CD14-positive monocyte (primary cell): ENCODE measurements around the gene HPSE2. TPM values are rescaled to one million over a fixed set of nuclear protein-coding genes. Genes with fewer than 3 reads are reported as not detected.

ENCODE experiments used
- DNase-seq, 3 donors: peaks; one replicate each; pipeline ENCODE4 v3.0.0-alpha.2; 2011 to 2022
- H2AFZ ChIP-seq: 2 replicates; pipeline ENCODE4 v1.6.0; 2012; ENCODE audit warnings: mild to moderate bottlenecking, low read depth, low read length, inconsistent platforms; ENCODE audit not compliant: insufficient read depth, poor library complexity, severe bottlenecking
- H3K27ac ChIP-seq, 2 donors: 1 replicate in 1 of 2; 2 replicates in 1 of 2; pipeline ENCODE4 v1.5.1; 2012 to 2013; ENCODE audit warnings: low read length in 2 of 2, control low read depth in 1 of 2, inconsistent platforms in 1 of 2, low read depth in 1 of 2, mild to moderate bottlenecking in 1 of 2
- H3K27me3 ChIP-seq, 2 donors: one replicate each; pipeline versions ENCODE4 v1.6.0 to v1.6.1; 2011 to 2013; ENCODE audit warnings: low read length in 2 of 2; ENCODE audit not compliant: control insufficient read depth in 2 of 2, insufficient read depth in 2 of 2
- H3K36me3 ChIP-seq, 2 donors: replicated peaks in 1 of 2; 1 replicate in 1 of 2; 2 replicates in 1 of 2; pipeline versions ENCODE4 v1.5.1 to v1.6.1; 2012 to 2013; ENCODE audit warnings: low read length in 2 of 2, control low read depth in 1 of 2, inconsistent platforms in 1 of 2, mild to moderate bottlenecking in 1 of 2; ENCODE audit not compliant: insufficient read depth in 2 of 2, control insufficient read depth in 1 of 2
- H3K4me1 ChIP-seq, 2 donors: 1 replicate in 1 of 2; 2 replicates in 1 of 2; pipeline versions ENCODE4 v1.5.1 to v1.6.1; 2012 to 2013; ENCODE audit warnings: low read length in 2 of 2, control low read depth in 1 of 2, inconsistent platforms in 1 of 2, mild to moderate bottlenecking in 1 of 2, moderate library complexity in 1 of 2; ENCODE audit not compliant: insufficient read depth in 2 of 2, control insufficient read depth in 1 of 2
- H3K4me2 ChIP-seq: replicated peaks from 2 replicates; pipeline ENCODE3; 2012; ENCODE audit warnings: low read length, moderate library complexity, mild to moderate bottlenecking; ENCODE audit not compliant: poor library complexity, severe bottlenecking; ENCODE audit errors: extremely low read depth
- H3K4me3 ChIP-seq, 3 experiments: fragments of 200-600 bp in 1 of 3; sonication (generic) in 1 of 3; replicated peaks in 1 of 3; 1 replicate in 2 of 3; 2 replicates in 1 of 3; pipeline ENCODE4 v1.5.1; 2011 to 2013; ENCODE audit warnings: low read length in 3 of 3, mild to moderate bottlenecking in 3 of 3, control low read depth in 2 of 3, low read depth in 2 of 3, inconsistent platforms in 1 of 3, moderate library complexity in 1 of 3
- H3K79me2 ChIP-seq: 2 replicates; pipeline ENCODE4 v1.6.0; 2012; ENCODE audit warnings: mild to moderate bottlenecking, control low read depth, inconsistent platforms, low read length, moderate library complexity; ENCODE audit not compliant: insufficient read depth
- H3K9ac ChIP-seq: 2 replicates; pipeline ENCODE4 v1.6.0; 2017; ENCODE audit warnings: low read length, mild to moderate bottlenecking; ENCODE audit not compliant: insufficient read depth, poor library complexity, severe bottlenecking
- H3K9me3 ChIP-seq, 2 donors: replicated peaks in 1 of 2; 1 replicate in 1 of 2; 2 replicates in 1 of 2; pipeline versions ENCODE4 v1.5.1 to v1.6.1; 2012 to 2013; ENCODE audit warnings: low read length in 2 of 2, control low read depth in 1 of 2; ENCODE audit not compliant: control insufficient read depth in 1 of 2, insufficient read depth in 1 of 2
- H4K20me1 ChIP-seq: 2 replicates; pipeline ENCODE4 v1.6.0; 2012; ENCODE audit warnings: mild to moderate bottlenecking, low read length, control low read depth, moderate library complexity; ENCODE audit not compliant: insufficient read depth
- H3K27ac Mint-ChIP-seq, 7 donors: one replicate each; pipeline ENCODE4 v1.8.0; 2020; ENCODE audit warnings: mild to moderate bottlenecking in 7 of 7, mixed read lengths in 7 of 7, moderate library complexity in 6 of 7, inconsistent platforms in 2 of 7
- H3K27me3 Mint-ChIP-seq, 3 donors: one replicate each; pipeline ENCODE4 v1.8.0; 2021 to 2022; ENCODE audit warnings: low read depth in 3 of 3, mild to moderate bottlenecking in 3 of 3, mixed read lengths in 3 of 3, moderate library complexity in 3 of 3, inconsistent platforms in 1 of 3
- H3K36me3 Mint-ChIP-seq, 2 donors: one replicate each; pipeline ENCODE4 v1.8.0; 2020; ENCODE audit warnings: mixed read lengths in 2 of 2, inconsistent platforms in 1 of 2, mild to moderate bottlenecking in 1 of 2
- H3K4me1 Mint-ChIP-seq: one replicate; pipeline ENCODE4 v1.8.0; 2020; ENCODE audit warnings: mild to moderate bottlenecking, mixed read lengths
- H3K4me3 Mint-ChIP-seq, 2 donors: one replicate each; pipeline ENCODE4 v1.8.0; 2020; ENCODE audit warnings: mild to moderate bottlenecking in 2 of 2, mixed read lengths in 2 of 2, moderate library complexity in 1 of 2
- H3K9me3 Mint-ChIP-seq, 7 donors: one replicate each; pipeline ENCODE4 v1.8.0; 2020 to 2022; ENCODE audit warnings: mixed read lengths in 7 of 7, mild to moderate bottlenecking in 6 of 7, moderate library complexity in 6 of 7, inconsistent platforms in 2 of 7
- CTCF ChIP-seq: fragments of 200-600 bp; IDR thresholded peaks from one replicate; pipeline ENCODE4 v1.8.0; 2022; ENCODE audit warnings: antibody characterized with exemption, mild to moderate bottlenecking
- WGBS: methylation state at CpG from one replicate; pipeline ENCODE4 v1.1.5; 2013; ENCODE audit warnings: missing lambda C conversion rate; ENCODE audit not compliant: insufficient coverage; 5-methylcytosine and 5-hydroxymethylcytosine counted together
- intact Hi-C, 2 donors: fragments of 100-400 bp; cut with micrococcal nuclease; formaldehyde crosslinking; loops; one replicate each; pipeline versions ENCODE4 v1.15.0 to v1.15.1; 2023
- polyA plus RNA-seq, 3 donors: library from polyadenylated mRNA; depleted of rRNA in 1 of 3; unstranded in 2 of 3; stranded (reverse) in 1 of 3; fragments of 300-500 nt in 2 of 3; fragments of >200 nt in 1 of 3; fragmentation: Illumina TruSeq in 2 of 3; gene quantifications; 1 replicate in 2 of 3; 2 replicates in 1 of 3; pipeline ENCODE4 v1.2.3, GENCODE V29; 2012 to 2021

HPSE2 gene
- polyA plus RNA-seq, 3 donors, result not detected

DNA sequence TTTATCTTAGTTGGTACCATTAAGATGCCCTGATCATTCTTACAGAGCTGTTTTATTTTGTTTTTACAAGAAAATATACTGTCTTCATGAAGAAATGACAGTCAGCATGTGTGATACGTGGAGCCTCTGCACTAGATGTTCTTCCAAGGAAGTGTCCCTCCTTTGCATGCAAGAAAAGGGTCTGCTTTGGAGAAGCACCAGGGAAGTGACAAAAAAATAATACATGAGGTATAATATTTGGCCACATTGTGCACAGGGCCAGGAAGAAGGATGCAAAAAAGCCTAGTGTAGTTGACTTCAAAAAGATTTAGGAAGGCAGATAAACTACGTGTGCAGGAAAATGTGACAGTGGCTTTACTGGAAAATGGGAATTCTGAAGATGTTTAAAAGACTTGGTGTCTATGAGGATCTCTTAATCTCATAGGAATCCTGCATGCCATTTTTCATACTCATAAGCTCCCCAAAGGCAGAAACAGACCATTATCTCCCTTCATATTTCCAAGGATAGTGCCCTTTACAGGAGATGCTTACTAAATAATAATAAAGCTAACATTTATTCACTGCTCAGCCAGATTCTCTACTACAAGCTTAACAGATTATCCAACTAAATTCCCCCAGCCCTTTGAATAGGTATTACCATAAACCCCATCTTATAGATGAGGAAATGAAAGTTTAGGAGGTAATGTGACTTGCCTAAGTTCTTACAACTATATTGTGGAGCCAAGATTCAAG, 284.2 kb downstream of the HPSE2 start:
- no peak overlapping the region for H3K9ac ChIP-seq
- Mint-ChIP-seq H3K36me3 (no peaks in the 10 kb centered on the region), H3K4me3 (no peak overlapping the region), H3K4me1 (no peaks in the 10 kb centered on the region), H3K27me3 (peaks cover 0 to 1% (median 0%) of the 10 kb centered on the region in 3 donors), H3K9me3 (peaks cover 0 to 6% (median 0%) of the 10 kb centered on the region in 7 donors), H3K27ac (no peak overlapping the region)
- no peak for TF ChIP-seq CTCF
- intact Hi-C loops, result no loop called here
- 100% methylated on average over 1 of the region's 2 CpGs for WGBS
- no peaks in the 10 kb centered on the region for H4K20me1 ChIP-seq
- no peak overlapping the region for H3K4me2 ChIP-seq
- no peaks in the 10 kb centered on the region for H3K79me2 ChIP-seq
- H3K4me3 ChIP-seq, result no peak overlapping the region
- no peak overlapping the region for H2AFZ ChIP-seq
- DNase-seq, result no peak
- H3K27ac ChIP-seq, result no peak overlapping the region
- no peaks in the 10 kb centered on the region for H3K36me3 ChIP-seq
- no peaks in the 10 kb centered on the region for H3K27me3 ChIP-seq
- H3K9me3 ChIP-seq, result no peaks in the 10 kb centered on the region
- no peaks in the 10 kb centered on the region for H3K4me1 ChIP-seq

DNA sequence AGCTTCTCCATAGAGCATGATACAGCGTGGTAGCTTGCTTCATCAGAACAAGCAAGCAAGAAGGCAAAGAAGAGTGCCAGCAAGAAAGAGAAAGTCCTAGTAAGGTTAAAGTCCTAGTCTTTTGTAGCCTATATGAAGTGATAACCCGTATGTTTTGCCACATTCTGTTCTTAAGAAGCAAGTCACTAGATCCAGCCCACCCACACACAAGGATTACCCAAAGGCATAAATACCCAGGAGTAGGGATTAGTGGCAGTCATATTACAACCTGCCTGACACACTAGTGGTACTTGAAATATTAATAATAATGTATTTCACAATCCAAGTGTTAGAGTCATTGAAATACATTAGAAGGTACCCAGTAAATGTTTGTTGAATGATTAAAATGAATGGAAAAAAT, 285.5 kb downstream of the HPSE2 start:
- Histone ChIP-seq H2AFZ (no peak overlapping the region), H3K79me2 (no peaks in the 10 kb centered on the region), H3K36me3 (no peaks in the 10 kb centered on the region), H3K9ac (no peak overlapping the region), H3K27me3 (no peaks in the 10 kb centered on the region), H3K4me2 (no peak overlapping the region), H3K4me1 (no peaks in the 10 kb centered on the region), H3K4me3 (no peak overlapping the region), H3K9me3 (no peaks in the 10 kb centered on the region), H4K20me1 (no peaks in the 10 kb centered on the region), H3K27ac (no peak overlapping the region)
- intact Hi-C loops, result no loop called here
- Mint-ChIP-seq H3K9me3 (peaks cover 0 to 4% (median 2%) of the 10 kb centered on the region in 7 donors), H3K4me1 (no peaks in the 10 kb centered on the region), H3K4me3 (no peak overlapping the region), H3K36me3 (no peaks in the 10 kb centered on the region), H3K27ac (no peak overlapping the region), H3K27me3 (peaks cover 0 to 4% (median 0%) of the 10 kb centered on the region in 3 donors)
- no peak for TF ChIP-seq CTCF
- DNase-seq, result no peak
- no CpG with 5 or more reads among the region's 2 CpGs for WGBS
